Adrenal gland (tissue), 5 donors: Measurements from ENCODE around the gene AXL.

Experiments
- CTCF ChIP-seq, 6 experiments: fragments of 450-650 bp in 4 of 6; fragments of 200-600 bp in 2 of 6; sonication (generic) in 1 of 6; IDR thresholded peaks; 1 replicate in 5 of 6; 2 replicates in 1 of 6; pipeline versions ENCODE4 v1.5.1 to v1.8.0; 2016 to 2021; ENCODE audit warnings: antibody characterized with exemption in 6 of 6, mild to moderate bottlenecking in 2 of 6, moderate library complexity in 1 of 6
- POLR2A ChIP-seq, 2 donors: fragments of 450-650 bp; IDR thresholded peaks; one replicate each; pipeline ENCODE4 v1.6.1; 2017; ENCODE audit warnings: antibody characterized with exemption in 2 of 2, mild to moderate bottlenecking in 2 of 2, moderate library complexity in 1 of 2
- donor health status: DM: no; HTN: no; CAD: no.

DNA sequence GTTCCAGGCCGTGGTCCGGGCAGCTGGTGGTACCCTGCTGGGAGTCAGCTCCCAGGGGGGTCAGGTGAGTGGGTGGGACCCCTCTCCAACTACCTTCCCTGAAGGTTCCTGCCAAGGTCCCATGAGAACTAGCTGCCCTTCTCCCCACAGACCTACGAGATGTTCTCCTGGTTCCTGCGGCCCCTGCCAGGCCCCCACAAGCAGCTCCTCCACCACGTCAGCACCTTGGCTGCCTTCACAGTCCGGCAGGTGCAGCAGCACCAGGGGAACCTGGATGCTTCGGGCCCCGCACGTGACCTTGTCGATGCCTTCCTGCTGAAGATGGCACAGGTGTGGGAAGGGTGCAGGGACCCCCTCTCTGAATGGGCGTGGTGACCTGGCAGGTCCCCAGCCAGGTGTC is 20.5 kb upstream of the AXL start:
- TF ChIP-seq CTCF (IDR thresholded peaks at IDR 0.05) = no peak
- no peak for TF ChIP-seq POLR2A (IDR thresholded peaks at IDR 0.05)
